AG04449 (cell line): Measurements from ENCODE around the gene SRM.
A peak's percentile ranks its signal among the peaks of the same experiment; 100 is the strongest.
"Not testable (repeated sequence)": the region's sequence is repeated elsewhere in the genome, so short reads cannot be mapped to it uniquely, and the experiment has no call there.

Experiments used
- CTCF ChIA-PET: fragments of 350-600 bp; formaldehyde crosslinking; extraction: SDS; loops from one replicate; lab custom pipeline; 2021; ENCODE audit warnings: antibody characterized with exemption; lab: Yijun Ruan, JAX
- POLR2A ChIA-PET: fragments of 400-600, 350-600 bp; formaldehyde crosslinking; extraction: SDS; loops from one replicate; lab custom pipeline; 2020; ENCODE audit warnings: antibody characterized with exemption, inconsistent platforms; lab: Yijun Ruan, JAX
- DNase-seq: peaks from one replicate; pipeline ENCODE4 v3.0.0-alpha.2; 2010; ENCODE audit warnings: low read depth, low spot score
- H3K4me3 ChIP-seq: 2 replicates; pipeline ENCODE4 v1.5.1; 2011; ENCODE audit warnings: low read depth, mild to moderate bottlenecking, control low read depth, low read length
- TF ChIP-seq, protein P1 (sequence below): IDR thresholded peaks from one replicate; pipeline ENCODE4 v1.5.1; 2011; ENCODE audit warnings: mild to moderate bottlenecking, moderate library complexity, low read length, control low read depth, inconsistent platforms; ENCODE audit not compliant: insufficient read depth; ENCODE audit errors: missing control alignments

SRM gene

DNA sequence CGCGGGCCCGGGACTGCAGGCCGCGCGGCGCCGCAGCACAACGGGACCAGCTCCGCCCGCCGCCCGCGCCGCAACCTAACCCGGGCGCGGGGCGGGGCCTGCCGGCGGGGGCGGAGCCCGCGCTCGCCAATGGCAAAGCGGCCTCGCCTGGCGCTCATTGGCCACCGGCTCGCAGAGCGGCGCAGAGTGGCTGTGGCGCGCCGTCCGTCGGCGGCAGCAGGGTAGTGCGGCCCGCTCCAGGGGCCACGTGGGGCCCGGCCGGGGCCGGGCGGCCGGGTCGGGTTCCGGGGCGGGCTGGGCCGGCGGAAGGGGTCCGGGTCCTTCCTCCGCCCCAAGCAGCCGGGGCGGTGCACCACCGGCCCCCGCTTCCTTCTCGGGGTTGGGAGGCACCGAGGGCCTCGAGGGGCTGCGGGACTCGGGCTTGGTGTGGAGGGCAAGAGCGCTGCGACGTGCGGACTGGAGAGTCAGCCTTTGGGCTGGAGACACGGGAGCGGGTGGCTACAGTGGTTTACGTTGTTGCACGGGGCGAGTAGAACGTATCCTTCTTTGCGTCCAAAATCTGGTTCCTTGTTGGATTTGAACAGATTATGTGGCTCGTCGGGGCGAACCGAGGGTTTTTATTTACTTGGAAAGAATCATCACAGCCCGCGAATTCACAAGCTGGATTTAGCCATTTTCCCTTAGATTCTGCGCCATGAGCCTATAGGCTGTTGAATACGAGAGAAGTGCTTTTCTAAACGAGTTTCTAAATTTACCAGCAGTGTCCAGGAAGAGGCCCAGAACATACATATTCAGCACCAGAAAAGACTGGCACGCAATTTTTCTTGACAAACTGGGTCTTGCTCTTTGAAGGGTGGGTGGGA, at the start of gene SRM:
Gene SRM, minus strand, starts transcription at position 51 of the 863 bp plus-strand sequence. CDS start 75 bp downstream, outside the sequence.
- H3K4me3 ChIP-seq: peak within 1 kb of the TSS; percentile 86
- TF ChIP-seq, protein P1, sequence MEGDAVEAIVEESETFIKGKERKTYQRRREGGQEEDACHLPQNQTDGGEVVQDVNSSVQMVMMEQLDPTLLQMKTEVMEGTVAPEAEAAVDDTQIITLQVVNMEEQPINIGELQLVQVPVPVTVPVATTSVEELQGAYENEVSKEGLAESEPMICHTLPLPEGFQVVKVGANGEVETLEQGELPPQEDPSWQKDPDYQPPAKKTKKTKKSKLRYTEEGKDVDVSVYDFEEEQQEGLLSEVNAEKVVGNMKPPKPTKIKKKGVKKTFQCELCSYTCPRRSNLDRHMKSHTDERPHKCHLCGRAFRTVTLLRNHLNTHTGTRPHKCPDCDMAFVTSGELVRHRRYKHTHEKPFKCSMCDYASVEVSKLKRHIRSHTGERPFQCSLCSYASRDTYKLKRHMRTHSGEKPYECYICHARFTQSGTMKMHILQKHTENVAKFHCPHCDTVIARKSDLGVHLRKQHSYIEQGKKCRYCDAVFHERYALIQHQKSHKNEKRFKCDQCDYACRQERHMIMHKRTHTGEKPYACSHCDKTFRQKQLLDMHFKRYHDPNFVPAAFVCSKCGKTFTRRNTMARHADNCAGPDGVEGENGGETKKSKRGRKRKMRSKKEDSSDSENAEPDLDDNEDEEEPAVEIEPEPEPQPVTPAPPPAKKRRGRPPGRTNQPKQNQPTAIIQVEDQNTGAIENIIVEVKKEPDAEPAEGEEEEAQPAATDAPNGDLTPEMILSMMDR: peak; percentile 69
- DNase-seq: no peak
- ChIA-PET CTCF (interaction anchor here (0.6 to 4.2 kb wide), 11 partner anchors 8 to 586 kb away, joined by 3 to 45 read pairs (median 5); no protein-coding TSS in a partner anchor), POLR2A (interaction anchor here (0.8 to 1.5 kb wide), 5 partner anchors 8 to 20 kb away, joined by 3 to 5 read pairs (median 4); no protein-coding TSS in a partner anchor)

DNA sequence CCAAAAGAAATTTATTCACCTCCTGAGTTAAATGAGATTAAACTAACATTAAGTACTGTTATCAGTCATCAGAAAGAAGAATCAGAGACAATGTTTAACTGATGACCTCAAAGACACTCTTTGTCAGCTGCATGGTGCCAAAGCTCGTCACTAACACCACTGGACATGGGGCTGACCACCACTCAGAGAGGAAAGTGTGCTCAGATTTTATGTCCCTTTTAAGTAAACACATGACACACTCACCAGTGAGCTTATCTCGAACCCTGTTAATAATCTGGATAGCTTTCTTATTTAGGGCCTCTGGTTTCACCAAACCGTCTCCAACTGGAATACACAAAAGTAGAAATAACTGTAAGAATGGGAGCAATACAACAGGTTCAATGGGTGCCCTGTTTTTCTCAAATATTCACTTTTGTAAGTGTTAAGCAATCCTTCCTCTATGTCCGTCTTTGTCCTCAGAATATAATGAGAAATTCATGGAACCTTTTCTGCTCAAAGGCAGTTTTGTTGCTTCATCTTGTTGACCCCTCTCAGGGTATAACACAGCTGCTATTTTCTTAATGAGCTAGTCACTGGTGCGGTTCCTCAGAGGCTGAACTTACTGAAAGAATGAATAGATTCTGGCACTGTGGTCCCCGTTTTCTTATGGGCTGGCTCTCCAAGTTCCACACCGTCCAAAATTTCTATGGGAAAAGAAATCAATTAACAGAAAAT, 49.4 kb upstream of the SRM start:
- TF ChIP-seq, protein P1: no peak
- no peak for DNase-seq
- H3K4me3 ChIP-seq: no peak overlapping the region
- POLR2A ChIA-PET: interaction anchor here (1.6 kb wide), 1 partner anchor 10 kb away, joined by 4 read pairs; the partner anchor contains the start of gene EXOSC10
- CTCF ChIA-PET: interaction anchor here (1.1 to 2.1 kb wide), 2 partner anchors 12 to 72 kb away, joined by 3 to 7 read pairs; no protein-coding TSS in a partner anchor

DNA sequence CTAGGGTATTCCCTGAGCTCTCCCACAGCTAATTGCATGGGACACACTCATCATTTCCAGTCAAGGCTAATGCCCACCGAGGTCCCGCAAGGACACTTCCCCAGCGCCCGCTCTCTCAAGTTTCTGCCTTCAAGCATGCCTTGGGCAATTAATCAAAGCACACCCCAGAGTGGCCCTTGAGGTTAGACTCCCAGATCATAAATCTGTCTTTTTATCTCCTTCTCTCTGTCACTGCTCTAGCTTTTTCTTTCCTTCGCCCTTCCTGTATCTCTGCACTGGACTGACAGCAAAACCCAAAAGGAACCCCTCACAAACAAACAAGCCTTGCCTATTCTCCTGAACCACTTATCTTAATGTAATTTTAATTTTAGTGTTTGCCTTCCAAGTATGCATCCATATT, 47.8 kb upstream of the SRM start:
- POLR2A ChIA-PET: no interaction called here
- DNase-seq: no peak
- TF ChIP-seq, protein P1: no peak
- CTCF ChIA-PET: interaction anchor here (0.9 to 2.1 kb wide), 2 partner anchors 10 to 70 kb away, joined by 3 to 7 read pairs; no protein-coding TSS in a partner anchor
- H3K4me3 ChIP-seq: no peak overlapping the region

DNA sequence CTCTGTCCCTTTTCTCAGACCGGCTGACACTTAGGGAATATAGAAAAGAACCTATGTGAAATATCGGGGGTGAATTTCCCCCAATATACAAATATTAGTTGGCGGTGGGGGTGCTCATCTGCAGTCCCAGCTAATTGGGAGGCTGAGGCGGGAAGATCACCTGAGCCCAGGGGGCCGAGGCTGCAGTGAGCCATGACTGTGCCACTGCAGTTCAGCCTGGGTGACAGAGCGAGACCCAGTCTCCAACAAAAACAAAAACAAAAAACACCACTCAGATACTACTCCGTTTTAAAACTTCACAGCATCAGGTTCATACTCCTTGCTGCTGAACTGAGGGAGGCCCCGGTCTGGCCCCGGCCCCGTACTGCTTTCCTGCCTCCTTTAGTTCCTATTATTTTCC, 45.8 kb upstream of the SRM start:
- DNase-seq: no peak
- CTCF ChIA-PET: interaction anchor here (0.6 kb wide), 1 partner anchor 374 kb away, joined by 3 read pairs; the partner anchor contains the start of gene DISP3
- TF ChIP-seq, protein P1: no peak
- H3K4me3 ChIP-seq: no peak overlapping the region
- POLR2A ChIA-PET: no interaction called here

DNA sequence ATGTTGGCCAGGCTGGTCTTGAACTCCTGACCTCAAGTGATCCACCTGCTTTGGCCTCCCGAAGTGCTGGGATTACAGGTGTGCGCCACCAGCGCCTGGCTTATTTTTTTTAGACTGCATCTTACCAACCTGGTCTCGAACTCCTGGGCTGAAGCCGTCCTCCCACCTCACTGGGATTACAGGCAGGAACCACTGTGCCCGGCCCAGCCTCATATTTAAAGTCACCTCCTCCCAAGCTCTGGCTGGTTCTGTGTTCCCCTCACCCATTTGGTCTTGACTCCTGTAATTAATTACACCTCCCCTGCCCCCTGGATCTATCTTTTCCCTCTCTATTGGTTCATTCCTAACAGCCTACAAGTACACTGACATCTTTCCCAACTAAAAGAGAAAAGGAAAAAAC, 41.5 kb upstream of the SRM start:
- ChIA-PET POLR2A (no interaction called here), CTCF (interaction anchor here (1.0 kb wide), 1 partner anchor 162 kb away, joined by 3 read pairs; no protein-coding TSS in a partner anchor)
- no peak for DNase-seq
- H3K4me3 ChIP-seq: no peak overlapping the region
- TF ChIP-seq, protein P1: no peak

DNA sequence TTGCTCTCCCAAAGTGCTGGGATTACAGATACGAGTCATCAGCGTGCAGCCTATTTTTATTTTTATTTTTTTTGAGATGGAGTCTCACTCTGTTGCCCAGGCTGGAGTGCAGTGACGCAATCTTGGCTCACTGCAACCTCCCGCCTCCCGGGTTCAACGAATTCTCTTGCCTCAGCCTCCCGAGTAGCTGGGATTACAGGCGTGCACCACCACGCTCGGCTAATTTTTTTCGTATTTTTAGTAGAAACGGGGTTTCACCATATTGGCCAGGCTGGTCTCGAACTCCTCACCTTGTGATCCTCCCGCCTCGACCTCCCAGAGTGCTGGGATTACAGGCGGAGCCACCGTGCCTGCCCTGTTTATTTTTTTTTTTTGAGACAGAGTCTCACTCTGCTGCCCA, 41.0 kb upstream of the SRM start:
- POLR2A ChIA-PET, CTCF ChIA-PET, DNase-seq, H3K4me3 ChIP-seq: not testable (repeated sequence)
